ENCODE results near the gene PPY.

PPY gene

DNA sequence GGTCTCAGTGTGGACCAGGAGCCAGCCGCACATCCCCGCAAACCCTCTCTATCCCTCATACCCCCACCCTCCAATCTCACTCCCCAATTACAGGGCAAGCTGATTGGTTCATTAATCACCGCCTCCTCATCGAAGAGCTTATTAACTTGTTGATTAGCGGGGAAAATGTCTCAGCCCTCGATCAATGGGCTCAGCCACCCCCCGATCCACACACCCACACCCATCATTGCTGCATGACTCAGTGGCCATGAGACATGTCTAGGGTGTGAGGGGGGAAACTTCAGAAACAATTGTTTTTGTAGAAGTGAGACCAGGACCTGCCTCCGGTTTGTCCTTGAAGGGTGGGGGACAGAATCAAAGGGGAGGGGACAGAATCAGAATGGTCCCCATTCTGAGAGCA, 13.9 kb upstream of the PPY start:
- Histone ChIP-seq H3K79me2 (ENCODE audit: insufficient read depth, low read length) (no peaks in the 10 kb centered on the region), H3K4me3 (ENCODE audit: low read depth, low read length, poor library complexity, severe bottlenecking) (no peak overlapping the region), H3K9me2 (ENCODE audit: low read depth, low read length) (no peaks in the 10 kb centered on the region), H4K20me1 (ENCODE audit: insufficient read depth, low read length) (no peaks in the 10 kb centered on the region), H2AFZ (ENCODE audit: low read length) (no peak overlapping the region), H3K4me2 (ENCODE audit: low read length) (no peak overlapping the region), H3K36me3 (ENCODE audit: insufficient read depth, low read length) (no peaks in the 10 kb centered on the region), H3K27ac (ENCODE audit: low read depth, low read length, poor library complexity, severe bottlenecking) (no peak overlapping the region), H3K9me3 (ENCODE audit: low read length) (no peaks in the 10 kb centered on the region), H3K9ac (ENCODE audit: low read length) (no peak overlapping the region), H3F3A (ENCODE audit: insufficient read depth, low read length) (no peaks in the 10 kb centered on the region), H3K27me3 (ENCODE audit: insufficient read depth, low read length) (no peaks in the 10 kb centered on the region; the same call in 1 of the 2 replicates), H3K4me1 (ENCODE audit: insufficient read depth, low read length, severe bottlenecking) (no peaks in the 10 kb centered on the region)
- no peak for TF ChIP-seq EZH2 (IDR thresholded peaks at IDR 0.05; ENCODE audit: borderline replicate concordance, low read length)
- TF ChIP-seq, protein P1, sequence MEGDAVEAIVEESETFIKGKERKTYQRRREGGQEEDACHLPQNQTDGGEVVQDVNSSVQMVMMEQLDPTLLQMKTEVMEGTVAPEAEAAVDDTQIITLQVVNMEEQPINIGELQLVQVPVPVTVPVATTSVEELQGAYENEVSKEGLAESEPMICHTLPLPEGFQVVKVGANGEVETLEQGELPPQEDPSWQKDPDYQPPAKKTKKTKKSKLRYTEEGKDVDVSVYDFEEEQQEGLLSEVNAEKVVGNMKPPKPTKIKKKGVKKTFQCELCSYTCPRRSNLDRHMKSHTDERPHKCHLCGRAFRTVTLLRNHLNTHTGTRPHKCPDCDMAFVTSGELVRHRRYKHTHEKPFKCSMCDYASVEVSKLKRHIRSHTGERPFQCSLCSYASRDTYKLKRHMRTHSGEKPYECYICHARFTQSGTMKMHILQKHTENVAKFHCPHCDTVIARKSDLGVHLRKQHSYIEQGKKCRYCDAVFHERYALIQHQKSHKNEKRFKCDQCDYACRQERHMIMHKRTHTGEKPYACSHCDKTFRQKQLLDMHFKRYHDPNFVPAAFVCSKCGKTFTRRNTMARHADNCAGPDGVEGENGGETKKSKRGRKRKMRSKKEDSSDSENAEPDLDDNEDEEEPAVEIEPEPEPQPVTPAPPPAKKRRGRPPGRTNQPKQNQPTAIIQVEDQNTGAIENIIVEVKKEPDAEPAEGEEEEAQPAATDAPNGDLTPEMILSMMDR (IDR thresholded peaks at IDR 0.05; ENCODE audit: low read length), result no peak

DNA sequence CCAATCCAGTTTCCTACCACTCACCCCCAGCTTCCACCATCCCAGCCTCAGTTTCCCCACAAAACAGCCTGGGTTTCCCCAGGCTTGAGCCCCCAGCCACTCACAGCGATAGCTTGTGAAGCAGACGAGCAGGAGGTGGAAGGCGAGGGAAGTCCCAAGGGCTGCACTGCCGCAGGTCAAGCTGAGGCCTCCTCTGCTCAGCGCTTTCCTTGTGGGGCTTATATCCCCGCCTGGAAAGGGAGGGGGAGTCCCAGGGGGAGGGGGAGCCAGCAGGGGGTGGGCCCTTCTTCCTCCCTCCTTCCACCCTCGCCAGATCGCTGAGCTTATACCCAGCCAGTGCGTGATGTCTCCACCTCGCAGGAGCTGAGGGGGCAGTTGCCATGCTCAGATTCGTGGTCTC, 11.5 kb upstream of the PPY start, which contains the start of gene PYY:
TSS of gene PYY (minus strand) at position 195 of the 400 bp plus-strand sequence. CDS start 457 bp downstream, outside the sequence.
- no peak within 1 kb of the TSS for H3K4me3 ChIP-seq (ENCODE audit: low read depth, low read length, poor library complexity, severe bottlenecking)

DNA sequence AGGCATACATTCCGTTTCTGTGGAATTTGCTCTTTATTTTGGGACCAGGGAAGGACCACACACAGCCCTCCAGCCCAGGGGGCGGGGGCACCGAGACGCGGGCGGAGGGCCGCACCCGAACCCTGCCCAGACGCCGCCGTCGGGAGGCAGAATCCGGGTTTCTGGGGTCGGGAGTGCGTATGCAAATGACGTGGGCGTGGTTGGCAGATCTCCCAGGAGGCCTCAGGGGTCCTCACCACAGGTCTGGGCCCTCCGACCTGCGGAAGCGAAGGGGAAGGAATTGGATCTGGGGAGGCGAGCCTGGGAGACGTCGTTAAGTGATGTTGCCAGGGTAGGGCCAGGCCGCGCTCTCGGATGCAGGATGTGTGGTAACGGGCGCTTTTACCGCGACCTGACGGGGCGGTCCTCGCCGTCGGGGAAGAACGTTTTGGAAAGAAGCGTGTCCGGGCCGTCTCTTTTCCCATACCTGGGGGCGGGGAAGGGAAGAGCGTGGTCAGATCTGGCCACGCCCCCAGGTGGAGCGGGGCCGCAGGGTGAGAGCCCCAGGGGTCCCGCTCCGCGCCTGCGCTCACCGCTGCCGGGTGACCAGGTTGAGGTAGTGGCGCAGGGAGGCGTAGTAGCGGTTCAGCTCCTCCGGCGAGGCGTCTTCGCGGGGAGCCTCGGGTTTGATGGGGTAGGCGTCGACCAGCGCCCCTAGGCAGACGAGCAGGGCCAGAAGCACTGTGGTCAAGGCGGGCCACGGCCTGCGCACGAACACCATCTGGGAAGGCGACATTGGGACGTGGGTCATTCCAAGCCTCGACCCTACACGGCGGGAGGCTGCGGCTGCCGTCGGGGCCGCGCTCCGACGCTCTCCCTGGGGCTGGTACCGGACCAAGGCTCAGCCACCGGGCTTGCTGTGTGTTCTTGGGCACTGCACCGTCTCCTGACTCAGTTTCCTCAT, 10.7 kb upstream of the PPY start:
- no peaks in the 10 kb centered on the region; the same call in 1 of the 2 replicates for H3K27me3 ChIP-seq (ENCODE audit: insufficient read depth, low read length)
- TF ChIP-seq, protein P1 (IDR thresholded peaks at IDR 0.05; ENCODE audit: low read length), result no peak
- TF ChIP-seq EZH2 (IDR thresholded peaks at IDR 0.05; ENCODE audit: borderline replicate concordance, low read length), result no peak
- H3K4me1 ChIP-seq (ENCODE audit: insufficient read depth, low read length, severe bottlenecking), result no peaks in the 10 kb centered on the region
- H4K20me1 ChIP-seq (ENCODE audit: insufficient read depth, low read length), result no peaks in the 10 kb centered on the region
- H3K9me3 ChIP-seq (ENCODE audit: low read length), result no peaks in the 10 kb centered on the region
- H3K4me3 ChIP-seq (ENCODE audit: low read depth, low read length, poor library complexity, severe bottlenecking), result no peak overlapping the region
- no peak overlapping the region for H3K27ac ChIP-seq (ENCODE audit: low read depth, low read length, poor library complexity, severe bottlenecking)
- no peaks in the 10 kb centered on the region for H3K36me3 ChIP-seq (ENCODE audit: insufficient read depth, low read length)
- no peak overlapping the region for H3K9ac ChIP-seq (ENCODE audit: low read length)
- H3F3A ChIP-seq (ENCODE audit: insufficient read depth, low read length), result no peaks in the 10 kb centered on the region
- no peaks in the 10 kb centered on the region for H3K79me2 ChIP-seq (ENCODE audit: insufficient read depth, low read length)
- H3K9me2 ChIP-seq (ENCODE audit: low read depth, low read length), result no peaks in the 10 kb centered on the region
- H2AFZ ChIP-seq (ENCODE audit: low read length), result no peak overlapping the region
- H3K4me2 ChIP-seq (ENCODE audit: low read length), result no peak overlapping the region

More for the DNA sequence above, 11.5 kb upstream of the PPY start, which contains the start of gene PYY:
- Histone ChIP-seq H3K27me3 (ENCODE audit: insufficient read depth, low read length) (no peaks in the 10 kb centered on the region; the same call in 1 of the 2 replicates), H4K20me1 (ENCODE audit: insufficient read depth, low read length) (no peaks in the 10 kb centered on the region), H3K9me2 (ENCODE audit: low read depth, low read length) (no peaks in the 10 kb centered on the region), H3K4me1 (ENCODE audit: insufficient read depth, low read length, severe bottlenecking) (no peaks in the 10 kb centered on the region), H3K9ac (ENCODE audit: low read length) (no peak within 1 kb of the TSS), H3K36me3 (ENCODE audit: insufficient read depth, low read length) (no peaks in the 10 kb centered on the region), H3F3A (ENCODE audit: insufficient read depth, low read length) (no peaks in the 10 kb centered on the region), H3K4me2 (ENCODE audit: low read length) (no peak within 1 kb of the TSS), H3K79me2 (ENCODE audit: insufficient read depth, low read length) (no peaks in the 10 kb centered on the region), H3K9me3 (ENCODE audit: low read length) (no peaks in the 10 kb centered on the region), H3K27ac (ENCODE audit: low read depth, low read length, poor library complexity, severe bottlenecking) (no peak within 1 kb of the TSS), H2AFZ (ENCODE audit: low read length) (no peak within 1 kb of the TSS)
- no peak for TF ChIP-seq EZH2 (IDR thresholded peaks at IDR 0.05; ENCODE audit: borderline replicate concordance, low read length)
- TF ChIP-seq, protein P1 (IDR thresholded peaks at IDR 0.05; ENCODE audit: low read length), result no peak
